Karpas-422 (cell line): Measurements from ENCODE around the gene TMIE. TPM values are rescaled to one million over a fixed set of nuclear protein-coding genes. Genes with fewer than 3 reads are reported as not detected.

Experiments used
- DNase-seq: peaks from one replicate; pipeline ENCODE4 v3.0.0-alpha.2; 2015
- H2AFZ ChIP-seq: fragments of 200-600 bp; sonication (generic); 2 replicates; pipeline ENCODE4 v1.6.1; 2014; ENCODE audit warnings: antibody characterized with exemption, low read length, mixed read lengths
- H3K27ac ChIP-seq: fragments of 200-600 bp; sonication (generic); 2 replicates; pipeline ENCODE4 v1.5.1; 2014; ENCODE audit warnings: mild to moderate bottlenecking, low read length, moderate library complexity
- H3K27me3 ChIP-seq: fragments of 200-600 bp; sonication (generic); 2 replicates; pipeline ENCODE4 v1.6.1; 2014; ENCODE audit warnings: low read length, mixed read lengths
- H3K36me3 ChIP-seq: fragments of 200-600 bp; sonication (generic); 2 replicates; pipeline ENCODE4 v1.6.1; 2014; ENCODE audit warnings: low read length, mixed read lengths; ENCODE audit not compliant: insufficient read depth
- H3K4me1 ChIP-seq: fragments of 200-600 bp; sonication (generic); 2 replicates; pipeline ENCODE4 v1.6.1; 2014; ENCODE audit warnings: mild to moderate bottlenecking, low read length, mixed read lengths
- H3K4me2 ChIP-seq: fragments of 200-600 bp; sonication (generic); 2 replicates; pipeline ENCODE4 v1.6.1; 2014; ENCODE audit warnings: low read length, low read depth, mild to moderate bottlenecking; ENCODE audit not compliant: poor library complexity, severe bottlenecking
- H3K4me3 ChIP-seq: fragments of 200-600 bp; sonication (generic); 2 replicates; pipeline ENCODE4 v1.5.1; 2014; ENCODE audit warnings: mild to moderate bottlenecking, antibody characterized with exemption, low read length, mixed read lengths
- H3K79me2 ChIP-seq: fragments of 200-600 bp; sonication (generic); 2 replicates; pipeline ENCODE4 v1.6.1; 2014; ENCODE audit warnings: mild to moderate bottlenecking, low read length, mixed read lengths
- H3K9ac ChIP-seq: fragments of 200-600 bp; sonication (generic); 2 replicates; pipeline ENCODE4 v1.6.0; 2014; ENCODE audit warnings: low read length
- H3K9me2 ChIP-seq: fragments of 200-600 bp; sonication (generic), shearing (Covaris generic); replicated peaks from 2 replicates; pipeline ENCODE4 v1.6.0; 2014; ENCODE audit warnings: mild to moderate bottlenecking, low read length, moderate library complexity; ENCODE audit not compliant: insufficient read depth
- H3K9me3 ChIP-seq: fragments of 300-700, 200-600 bp; sonication (generic); 2 replicates; pipeline ENCODE4 v1.6.1; 2014; ENCODE audit warnings: low read length, mixed read lengths
- H4K20me1 ChIP-seq: fragments of 200-600 bp; sonication (generic); 2 replicates; pipeline ENCODE4 v1.6.1; 2014; ENCODE audit warnings: mild to moderate bottlenecking, antibody characterized with exemption, low read length, low read depth; ENCODE audit not compliant: insufficient read depth
- total RNA-seq: library from RNA; depleted of rRNA; stranded (reverse); fragments of >200 nt; shearing (Covaris generic); gene quantifications from 2 replicates; pipeline ENCODE4 v1.2.3, GENCODE V29; 2014; ENCODE audit warnings: low replicate concordance

The TMIE gene
- total RNA-seq, 1 experiment from 2014 or later = not detected

DNA sequence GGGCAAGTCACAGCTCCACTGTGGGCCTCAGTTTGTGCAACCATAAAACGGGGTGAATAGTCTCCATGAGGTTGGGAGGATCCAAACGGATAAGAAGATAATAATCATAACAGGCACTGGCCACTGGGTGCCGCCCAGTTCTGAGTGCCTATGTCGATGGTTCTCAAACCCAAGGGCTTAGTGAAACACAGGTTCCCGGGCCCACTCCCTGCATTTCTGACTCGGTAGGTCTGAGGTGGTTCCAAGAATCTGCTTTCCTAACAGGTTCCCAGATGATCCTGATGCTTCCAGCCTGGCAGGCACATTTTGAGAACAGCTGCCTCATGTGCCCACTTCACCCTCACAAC lies 28.9 kb upstream of the TMIE start:
- Histone ChIP-seq H3K27me3 (no peaks in the 10 kb centered on the region), H3K4me3 (no peak overlapping the region), H3K9ac (no peak overlapping the region), H3K4me2 (no peak overlapping the region), H4K20me1 (no peaks in the 10 kb centered on the region; the same call in 1 of the 2 replicates), H3K27ac (no peak overlapping the region), H3K4me1 (no peaks in the 10 kb centered on the region), H3K9me3 (no peaks in the 10 kb centered on the region), H3K9me2 (no peaks in the 10 kb centered on the region), H3K36me3 (no peaks in the 10 kb centered on the region), H2AFZ (no peak overlapping the region), H3K79me2 (no peaks in the 10 kb centered on the region)
- DNase-seq = no peak

DNA sequence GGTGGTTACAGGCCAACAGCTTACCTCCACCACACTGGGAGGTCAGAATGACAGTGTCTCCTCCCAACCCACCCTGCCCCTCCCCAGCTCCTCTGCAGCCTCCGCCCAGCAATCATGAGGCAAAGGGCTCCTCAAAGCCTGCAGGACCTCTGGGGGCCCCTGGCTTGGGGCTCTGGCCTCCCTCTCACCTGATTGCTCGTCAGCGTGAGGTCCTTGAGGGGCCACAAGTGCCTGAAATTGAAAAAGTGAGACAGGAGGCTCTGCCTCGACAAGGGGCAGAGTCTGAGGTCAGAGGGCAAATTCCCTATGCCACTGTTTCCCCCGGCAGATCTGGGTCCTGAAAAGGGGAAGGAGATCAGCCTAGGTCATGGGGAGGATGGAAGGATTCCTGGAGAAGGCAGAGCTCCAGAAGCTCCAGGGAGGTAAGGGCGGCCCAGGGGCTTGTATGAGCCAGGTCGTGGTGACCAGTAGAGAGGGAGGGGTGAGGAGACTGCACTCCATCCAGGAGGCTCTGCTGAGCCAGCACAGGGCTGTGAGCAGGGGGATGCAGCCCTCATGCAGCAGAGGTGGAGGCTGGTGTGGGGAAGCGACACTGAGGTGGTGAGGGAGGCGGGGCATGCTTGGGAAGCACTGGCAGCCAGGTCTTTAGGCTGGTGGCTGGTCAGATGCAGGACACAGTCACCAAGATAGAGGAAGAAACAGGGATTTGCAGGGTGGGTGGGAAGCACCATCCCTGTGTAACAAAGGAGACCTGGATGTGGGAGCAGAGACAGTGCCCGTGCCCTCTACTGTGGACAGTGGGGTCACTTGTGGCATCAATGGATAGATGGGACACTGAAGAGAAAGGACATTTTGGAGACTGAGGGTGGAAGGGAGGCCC lies 27.8 kb upstream of the TMIE start:
- Histone ChIP-seq H3K9me3 (no peaks in the 10 kb centered on the region), H2AFZ (no peak overlapping the region), H3K27ac (no peak overlapping the region), H3K36me3 (no peaks in the 10 kb centered on the region), H3K4me3 (no peak overlapping the region), H3K9me2 (no peaks in the 10 kb centered on the region), H3K4me1 (no peaks in the 10 kb centered on the region), H4K20me1 (no peaks in the 10 kb centered on the region; the same call in 1 of the 2 replicates), H3K4me2 (no peak overlapping the region), H3K79me2 (no peaks in the 10 kb centered on the region), H3K27me3 (no peaks in the 10 kb centered on the region), H3K9ac (no peak overlapping the region)
- peak; percentile 34 for DNase-seq

DNA sequence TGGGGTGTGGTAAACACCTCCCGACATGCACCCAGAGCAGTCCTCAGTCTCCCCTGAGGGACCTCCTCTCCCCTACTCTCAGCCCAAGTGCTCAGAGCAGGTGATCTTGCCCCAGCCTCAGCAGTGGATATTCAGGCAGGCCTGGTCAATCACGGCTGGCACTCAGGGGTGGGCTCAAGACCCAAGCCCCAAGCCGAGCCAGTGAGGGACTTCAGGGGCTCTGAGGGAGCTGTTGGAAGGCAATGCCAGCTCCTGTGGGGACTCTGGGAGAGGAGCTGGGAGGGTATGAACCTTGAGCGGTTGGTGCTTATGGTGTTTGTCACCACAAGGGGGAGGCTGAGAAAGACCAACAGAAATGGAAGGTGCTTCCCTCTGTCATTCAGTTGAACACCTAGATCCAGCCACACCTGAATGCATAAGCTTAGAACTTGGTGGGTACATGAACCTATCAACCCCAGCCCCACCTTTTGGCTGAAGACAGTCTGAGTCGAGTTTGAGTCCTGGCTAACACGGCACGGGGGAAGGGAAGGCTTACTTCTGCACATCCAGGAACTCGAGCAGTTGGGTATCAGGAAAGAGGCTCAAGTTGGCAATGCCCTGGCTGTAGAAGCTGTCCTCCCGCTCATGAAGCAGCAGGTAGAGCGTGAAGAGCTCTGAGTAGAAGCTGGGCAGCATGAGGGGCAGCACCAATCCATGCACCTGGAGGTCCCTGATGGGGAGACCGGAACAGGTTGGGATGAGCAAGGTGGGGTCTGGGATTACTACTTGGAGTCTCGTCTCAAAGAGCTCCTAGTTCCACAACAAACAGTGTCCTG lies 27.0 kb upstream of the TMIE start:
- no peaks in the 10 kb centered on the region for H3K79me2 ChIP-seq
- no peak overlapping the region for H3K27ac ChIP-seq
- DNase-seq = peak; percentile 51
- no peak overlapping the region for H3K4me2 ChIP-seq
- no peak overlapping the region for H3K9ac ChIP-seq
- no peaks in the 10 kb centered on the region; the same call in 1 of the 2 replicates for H4K20me1 ChIP-seq
- H2AFZ ChIP-seq = no peak overlapping the region
- H3K36me3 ChIP-seq = no peaks in the 10 kb centered on the region
- H3K4me1 ChIP-seq = no peaks in the 10 kb centered on the region
- no peaks in the 10 kb centered on the region for H3K9me3 ChIP-seq
- H3K4me3 ChIP-seq = no peak overlapping the region
- no peaks in the 10 kb centered on the region for H3K9me2 ChIP-seq
- H3K27me3 ChIP-seq = no peaks in the 10 kb centered on the region

DNA sequence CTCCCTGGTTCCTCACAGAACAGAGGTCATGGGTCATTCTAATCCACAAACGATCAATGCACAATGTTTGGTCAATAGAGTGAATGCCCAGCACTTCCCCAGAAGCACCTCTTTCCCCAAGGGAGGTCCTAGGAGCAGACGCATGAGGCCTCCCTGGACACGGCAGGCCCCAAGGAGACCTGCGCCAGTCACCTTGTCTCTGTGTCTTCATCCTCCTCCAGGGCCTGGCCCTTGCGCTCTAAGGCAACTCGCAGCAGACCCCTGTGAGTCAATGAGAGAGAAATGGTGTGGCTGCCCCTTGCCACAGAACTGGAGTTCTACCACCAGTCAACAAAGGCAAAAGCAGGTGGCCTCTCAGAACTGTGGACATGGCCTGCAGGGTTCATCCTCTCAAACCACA lies 25.8 kb upstream of the TMIE start:
- Histone ChIP-seq H3K9me3 (no peaks in the 10 kb centered on the region), H3K9ac (no peak overlapping the region), H3K79me2 (no peaks in the 10 kb centered on the region), H2AFZ (no peak overlapping the region), H4K20me1 (no peaks in the 10 kb centered on the region; the same call in 1 of the 2 replicates), H3K27ac (no peak overlapping the region), H3K27me3 (no peaks in the 10 kb centered on the region), H3K4me2 (no peak overlapping the region), H3K36me3 (no peaks in the 10 kb centered on the region), H3K4me3 (no peak overlapping the region), H3K4me1 (no peaks in the 10 kb centered on the region), H3K9me2 (no peaks in the 10 kb centered on the region)
- DNase-seq = no peak

DNA sequence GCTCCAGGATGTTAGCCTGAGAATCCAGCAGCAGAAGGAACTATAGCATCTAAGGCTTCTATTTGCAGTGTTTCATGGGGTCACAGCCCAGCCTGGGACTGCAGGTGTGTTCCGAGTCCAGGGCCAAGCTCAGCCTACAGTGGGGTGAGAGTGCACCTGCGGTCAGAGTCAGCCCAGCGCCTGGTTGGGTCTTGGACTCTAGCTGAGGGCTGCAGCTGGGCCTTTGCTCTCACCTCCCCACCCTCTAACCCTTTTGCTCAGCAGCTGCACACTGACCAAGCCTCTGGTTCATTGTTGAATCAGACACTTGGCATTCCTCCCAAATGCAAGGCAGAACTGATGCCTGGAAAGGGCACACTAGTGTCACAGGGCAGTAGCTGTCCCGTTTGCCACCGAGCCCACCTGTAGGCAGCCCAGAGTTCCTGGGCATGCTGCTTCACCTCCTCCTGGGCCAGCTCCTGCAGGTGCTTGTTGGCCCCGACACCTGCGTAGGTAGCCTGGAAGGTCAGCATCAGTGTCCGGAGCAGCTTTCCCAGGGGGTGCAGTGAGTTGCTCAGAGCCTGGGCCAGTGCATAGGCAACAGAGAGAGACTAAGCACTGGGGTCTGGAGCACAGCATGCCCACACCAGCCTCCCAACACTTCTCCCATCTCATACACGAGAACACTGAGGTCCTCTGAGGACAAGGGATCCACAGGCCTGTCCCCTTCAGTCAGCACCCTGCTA lies 25.2 kb upstream of the TMIE start:
- H3K4me1 ChIP-seq = no peaks in the 10 kb centered on the region

DNA sequence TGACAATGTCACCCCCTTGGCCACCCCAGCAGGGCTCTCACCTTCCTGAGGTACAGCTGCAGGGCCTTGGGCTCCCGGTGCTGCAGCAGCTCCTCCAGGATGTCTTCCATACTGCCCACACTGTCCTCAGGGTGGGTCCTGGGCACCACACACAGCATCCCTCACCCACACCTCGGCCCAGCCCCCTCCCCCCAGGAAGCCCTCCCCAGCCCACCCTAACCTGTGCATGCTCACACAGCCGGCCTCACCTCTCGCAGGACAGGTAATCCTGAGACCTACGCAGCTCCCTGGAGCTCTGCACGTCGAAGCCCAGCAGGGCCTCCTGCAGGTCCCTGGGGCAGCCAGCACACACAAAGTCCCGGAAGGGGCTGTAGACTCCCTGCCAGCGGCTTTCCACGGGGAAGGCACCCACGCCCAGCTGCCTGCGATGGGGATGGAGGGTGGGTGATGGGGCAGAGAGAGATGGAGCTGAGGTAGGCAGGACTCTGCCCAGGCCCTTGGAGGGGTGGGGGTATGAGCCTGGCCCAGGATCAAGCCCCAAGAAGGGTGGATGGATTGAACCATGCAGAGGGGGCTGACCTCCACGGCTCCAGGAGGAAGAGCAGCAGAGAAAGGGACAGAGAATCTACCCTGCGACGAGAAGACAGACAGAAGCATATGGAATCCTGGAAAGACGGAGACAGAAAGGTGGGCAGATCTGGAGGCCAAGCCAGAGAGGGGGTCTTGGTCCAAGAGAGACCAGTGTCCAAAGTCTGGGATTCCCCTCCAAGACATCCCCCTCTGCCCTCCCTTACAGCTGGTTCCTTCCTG lies 24.4 kb upstream of the TMIE start:
- H3K4me2 ChIP-seq = no peak overlapping the region
- H3K36me3 ChIP-seq = no peaks in the 10 kb centered on the region

More for the DNA sequence above, 25.2 kb upstream of the TMIE start:
- DNase-seq = no peak
- Histone ChIP-seq H3K9me2 (no peaks in the 10 kb centered on the region), H3K4me3 (no peak overlapping the region), H4K20me1 (no peaks in the 10 kb centered on the region; the same call in 1 of the 2 replicates), H3K36me3 (no peaks in the 10 kb centered on the region), H3K27me3 (no peaks in the 10 kb centered on the region), H3K9me3 (no peaks in the 10 kb centered on the region), H2AFZ (no peak overlapping the region), H3K27ac (no peak overlapping the region), H3K9ac (no peak overlapping the region), H3K4me2 (no peak overlapping the region), H3K79me2 (no peaks in the 10 kb centered on the region)

DNA sequence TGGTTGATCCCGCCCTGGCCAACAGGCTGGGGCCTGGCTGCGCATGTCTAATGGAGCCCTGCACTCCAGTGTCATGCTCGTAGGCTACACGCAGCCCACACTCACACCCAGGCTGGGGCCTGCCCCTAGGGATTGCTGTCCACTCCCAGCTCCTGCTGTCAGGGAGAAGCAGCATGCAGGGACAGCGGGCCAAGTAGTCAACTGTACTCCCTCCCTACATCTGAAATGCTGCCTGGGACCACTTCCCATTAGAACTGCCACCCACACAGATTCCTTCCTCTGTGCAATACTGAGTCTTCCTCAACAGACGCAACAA lies 23.8 kb upstream of the TMIE start:
- H3K36me3 ChIP-seq = no peaks in the 10 kb centered on the region
- H3K27me3 ChIP-seq = no peaks in the 10 kb centered on the region
- H3K9me2 ChIP-seq = no peaks in the 10 kb centered on the region
- no peak overlapping the region for H3K27ac ChIP-seq
- no peaks in the 10 kb centered on the region for H3K4me1 ChIP-seq
- H3K9ac ChIP-seq = no peak overlapping the region
- H3K4me2 ChIP-seq = no peak overlapping the region
- no peak overlapping the region for H2AFZ ChIP-seq
- H4K20me1 ChIP-seq = no peaks in the 10 kb centered on the region
- H3K9me3 ChIP-seq = no peaks in the 10 kb centered on the region
- no peak for DNase-seq
- no peaks in the 10 kb centered on the region for H3K79me2 ChIP-seq
- H3K4me3 ChIP-seq = no peak overlapping the region

More for the DNA sequence above, 24.4 kb upstream of the TMIE start:
- no peak for DNase-seq
- Histone ChIP-seq H3K9me3 (no peaks in the 10 kb centered on the region), H3K4me3 (no peak overlapping the region), H3K4me1 (no peaks in the 10 kb centered on the region), H3K79me2 (no peaks in the 10 kb centered on the region), H4K20me1 (no peaks in the 10 kb centered on the region), H3K9me2 (no peaks in the 10 kb centered on the region), H3K27ac (no peak overlapping the region), H2AFZ (no peak overlapping the region), H3K27me3 (no peaks in the 10 kb centered on the region), H3K9ac (no peak overlapping the region)
